ENCODE results near the gene TMEM120A.

GRCh38 chr7:76040126-76040525 is 45.7 kb upstream of the TMEM120A start:
- TF ChIP-seq CTCF (IDR thresholded peaks at IDR 0.05) (no peak), EZH2phosphoT487 (IDR thresholded peaks at IDR 0.05) (no peak), EZH2 (IDR thresholded peaks at IDR 0.05) (no peak)

All from neural progenitor cell (in vitro differentiated cells).